GM23248 (cell line): ENCODE results near the gene CDC42SE2.

ENCODE experiments used
- EZH2 ChIP-seq: fragments of 200-600 bp; sonication (generic); IDR thresholded peaks from 2 replicates; pipeline ENCODE4 v1.6.1; 2018; ENCODE audit warnings: antibody characterized with exemption, mild to moderate bottlenecking; ENCODE audit not compliant: insufficient read depth, poor library complexity, severe bottlenecking
- EZH2phosphoT487 ChIP-seq: fragments of 200-600 bp; sonication (generic); IDR thresholded peaks from 2 replicates; pipeline ENCODE4 v1.6.1; 2018; ENCODE audit warnings: antibody characterized with exemption, moderate library complexity, mild to moderate bottlenecking, low read depth; ENCODE audit not compliant: insufficient read depth

DNA sequence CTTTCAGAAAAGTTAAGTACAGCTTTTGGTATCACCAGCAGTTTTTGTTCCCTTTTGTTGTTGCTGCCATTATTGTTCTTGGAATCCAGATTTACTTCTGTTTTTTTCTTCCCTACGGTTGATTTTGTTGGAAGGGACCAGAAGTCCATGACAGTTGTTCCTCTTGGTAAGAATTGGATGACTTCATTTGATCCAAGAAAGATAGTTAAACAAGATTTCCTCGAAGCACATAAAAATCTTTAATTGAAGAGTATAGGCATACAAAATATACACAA lies 65.4 kb downstream of the CDC42SE2 start:
- TF ChIP-seq EZH2phosphoT487 (no peak), EZH2 (no peak)
